Mesothelial cell of epicardium (in vitro differentiated cells): ENCODE results near the gene MFSD6. TPM values are rescaled to one million over a fixed set of nuclear protein-coding genes. Genes with fewer than 3 reads are reported as not detected.

ENCODE experiments used
- DNase-seq, 2 experiments: peaks; one replicate each; pipeline ENCODE4 v3.0.0; 2021; ENCODE audit warnings: low spot score in 2 of 2; ENCODE audit not compliant: unreplicated experiment in 2 of 2
- H3K27ac Mint-ChIP-seq: 2 replicates; pipeline ENCODE4 v1.8.0; 2021; ENCODE audit warnings: mixed read lengths
- H3K27me3 Mint-ChIP-seq: 2 replicates; pipeline ENCODE4 v1.8.0; 2021; ENCODE audit warnings: low read depth, mixed read lengths
- H3K36me3 Mint-ChIP-seq: 2 replicates; pipeline ENCODE4 v1.8.0; 2021; ENCODE audit warnings: mixed read lengths
- H3K4me1 Mint-ChIP-seq: 2 replicates; pipeline ENCODE4 v1.8.0; 2021; ENCODE audit warnings: mixed read lengths
- H3K4me3 Mint-ChIP-seq: 2 replicates; pipeline ENCODE4 v1.8.0; 2021; ENCODE audit warnings: mild to moderate bottlenecking, moderate library complexity, mixed read lengths
- H3K9me3 Mint-ChIP-seq: 2 replicates; pipeline ENCODE4 v1.8.0; 2021; ENCODE audit warnings: mixed read lengths
- CTCF ChIP-seq: fragments of 200-600 bp; sonication (generic); IDR thresholded peaks from one replicate; pipeline ENCODE4 v1.5.0; 2021; ENCODE audit warnings: antibody characterized with exemption; ENCODE audit not compliant: unreplicated experiment
- total RNA-seq: library from RNA; stranded (reverse); gene quantifications from 3 replicates; pipeline ENCODE4 v1.2.1, GENCODE V29; 2021

The MFSD6 gene
- total RNA-seq, 1 donor from 2014 or later: 11.7 TPM

DNA sequence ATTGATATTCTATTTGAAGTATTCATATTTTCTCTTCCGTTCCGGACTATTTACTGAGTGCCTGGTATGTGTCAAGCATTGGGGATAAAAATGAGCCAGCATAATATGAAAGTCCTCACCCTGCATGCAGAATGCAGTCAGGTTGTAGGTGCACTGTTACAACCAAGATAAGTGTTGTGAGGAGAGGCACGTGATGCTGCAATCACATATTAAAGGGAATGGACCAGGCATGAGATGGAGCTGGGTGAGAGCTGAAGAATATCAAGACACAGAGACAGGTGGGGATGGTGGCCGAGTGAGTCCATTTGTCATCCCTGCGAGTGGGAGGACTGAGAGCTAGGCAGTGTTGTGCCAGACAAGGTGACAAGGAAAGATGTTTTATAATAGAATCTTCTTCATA is 52.3 kb downstream of the MFSD6 start:
- no peaks in the 10 kb centered on the region for H3K9me3 Mint-ChIP-seq
- peaks cover 4% of the 10 kb centered on the region for H3K36me3 Mint-ChIP-seq
- TF ChIP-seq CTCF: no peak
- no peaks in the 10 kb centered on the region for H3K27me3 Mint-ChIP-seq
- no peak overlapping the region for H3K27ac Mint-ChIP-seq
- no peak overlapping the region for H3K4me3 Mint-ChIP-seq
- H3K4me1 Mint-ChIP-seq: peaks cover 3% of the 10 kb centered on the region
- DNase-seq: no peak

DNA sequence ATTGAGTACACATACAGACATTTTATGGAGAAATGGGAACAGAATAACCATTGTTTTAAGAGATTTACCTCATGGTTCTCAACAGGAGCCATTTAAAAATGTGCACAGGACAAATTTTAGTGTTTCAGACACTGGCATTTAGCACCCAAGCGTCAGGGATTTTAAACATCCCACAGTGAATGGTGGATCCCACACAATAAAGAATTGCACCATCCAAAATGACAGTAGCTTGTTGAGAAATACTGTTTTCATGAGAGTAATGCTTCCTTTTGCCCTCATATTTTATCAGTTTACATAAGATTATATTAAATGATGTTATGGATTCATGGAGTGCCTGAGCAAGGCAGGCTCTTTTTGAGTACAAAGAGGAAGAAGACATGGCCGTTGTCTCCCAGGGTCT is 54.0 kb downstream of the MFSD6 start:
- Mint-ChIP-seq H3K36me3 (peaks cover 4% of the 10 kb centered on the region), H3K9me3 (no peaks in the 10 kb centered on the region), H3K4me1 (peaks cover 11% of the 10 kb centered on the region), H3K27ac (no peak overlapping the region), H3K4me3 (no peak overlapping the region), H3K27me3 (no peaks in the 10 kb centered on the region)
- DNase-seq: no peak
- no peak for TF ChIP-seq CTCF

DNA sequence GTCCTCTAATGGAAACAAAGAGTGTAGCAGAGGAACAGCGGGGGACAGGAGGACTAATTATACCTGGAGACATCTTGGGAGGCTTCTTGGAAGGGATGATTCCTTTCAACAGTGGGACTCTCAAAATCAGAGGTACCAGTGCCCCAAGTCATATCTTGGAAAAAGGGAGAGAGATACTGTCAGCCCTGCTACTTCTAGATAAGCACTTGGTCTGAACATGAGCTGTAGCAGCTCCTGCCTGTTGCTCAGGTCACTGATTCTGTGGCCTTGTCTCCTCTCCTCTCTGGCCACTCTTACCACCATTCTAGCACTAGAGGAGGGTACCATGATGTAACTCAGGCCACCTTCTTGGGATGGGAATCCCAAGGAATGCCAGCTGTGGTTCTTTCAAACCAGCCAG is 54.5 kb downstream of the MFSD6 start:
- no peak overlapping the region for H3K27ac Mint-ChIP-seq
- DNase-seq: no peak

DNA sequence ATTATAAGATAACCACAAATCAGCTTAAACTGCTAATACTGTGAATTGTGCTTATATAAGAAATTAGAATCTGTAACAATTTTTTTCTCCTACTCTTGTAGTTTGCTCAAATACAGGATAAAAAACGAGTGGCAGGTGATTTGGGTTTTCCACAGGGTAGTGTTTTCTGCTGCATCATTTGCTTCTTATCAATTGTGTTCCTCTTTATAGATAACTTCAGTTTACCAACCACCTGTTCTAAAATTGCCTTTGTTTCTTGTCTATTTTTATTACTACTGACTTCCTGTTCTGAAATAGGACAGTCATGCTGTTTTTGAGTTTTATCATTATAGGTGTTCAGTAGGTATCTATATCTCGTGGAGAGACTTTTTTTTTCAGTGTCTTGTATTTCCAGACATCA is 56.9 kb downstream of the MFSD6 start:
- Mint-ChIP-seq H3K4me1 (peaks cover 37% of the 10 kb centered on the region), H3K4me3 (no peak overlapping the region), H3K27me3 (no peaks in the 10 kb centered on the region), H3K36me3 (no peaks in the 10 kb centered on the region), H3K9me3 (no peaks in the 10 kb centered on the region), H3K27ac (no peak overlapping the region)
- no peak for TF ChIP-seq CTCF
- DNase-seq: no peak

More for the DNA sequence above, 54.5 kb downstream of the MFSD6 start:
- H3K4me1 Mint-ChIP-seq: peaks cover 15% of the 10 kb centered on the region
- H3K27me3 Mint-ChIP-seq: no peaks in the 10 kb centered on the region
- H3K9me3 Mint-ChIP-seq: no peaks in the 10 kb centered on the region
- TF ChIP-seq CTCF: no peak
- H3K4me3 Mint-ChIP-seq: no peak overlapping the region
- peaks cover 2% of the 10 kb centered on the region for H3K36me3 Mint-ChIP-seq

DNA sequence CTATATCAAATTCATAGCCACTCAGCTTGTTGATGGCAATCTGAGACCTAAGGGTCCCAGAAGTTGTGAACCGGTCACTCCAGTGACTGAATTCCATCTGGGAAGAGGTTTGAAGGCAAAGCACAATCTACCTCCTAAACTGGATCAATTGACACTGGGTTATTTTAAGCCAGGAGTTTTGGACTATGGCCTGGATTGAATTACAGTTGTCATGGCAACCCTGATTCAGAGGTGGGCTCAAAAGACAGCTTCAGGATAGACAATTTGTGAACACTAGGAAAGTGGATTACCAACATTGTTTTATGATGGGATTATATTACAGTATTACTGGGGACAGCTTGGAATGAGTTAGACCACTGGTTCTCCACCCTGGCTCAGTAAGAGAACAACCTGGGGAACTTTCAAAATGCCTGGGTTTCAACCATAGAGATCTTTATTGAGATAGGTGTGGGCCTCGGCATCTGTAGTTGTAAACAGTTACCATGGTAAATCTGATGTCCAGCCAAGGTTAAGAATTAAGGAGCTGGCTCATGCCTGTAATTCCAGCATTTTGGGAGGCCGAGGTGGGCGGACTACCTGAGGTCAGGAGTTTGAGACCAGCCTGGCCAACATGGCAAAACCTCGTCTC is 58.8 kb downstream of the MFSD6 start:
- Mint-ChIP-seq H3K4me1 (peaks cover 41% of the 10 kb centered on the region), H3K27me3 (no peaks in the 10 kb centered on the region), H3K36me3 (peaks cover 2% of the 10 kb centered on the region), H3K27ac (peak overlapping the region; percentile 90), H3K4me3 (no peak overlapping the region), H3K9me3 (no peaks in the 10 kb centered on the region)
- TF ChIP-seq CTCF: no peak
- no peak for DNase-seq
